Panc1 (cell line): Measurements from ENCODE around the gene CSNK2A1. TPM values are rescaled to one million over a fixed set of nuclear protein-coding genes. Genes with fewer than 3 reads are reported as not detected.

Source experiments
- ATAC-seq: fragments of 200-7000 bp; cut with Tn5 transposase; 2 replicates; pipeline ENCODE4 v1.9.1; 2020; ENCODE audit warnings: mild to moderate bottlenecking, moderate library complexity
- BruUV-seq: library from RNA; stranded (reverse); fragments of 400-500 nt; replicated peaks from 2 replicates; lab custom pipeline; 2021; lab: Mats Ljungman, UMichigan
- CTCF ChIA-PET: fragments of 300-600 bp; sonication (Branson Sonifier 250); formaldehyde crosslinking; loops from one replicate; lab custom pipeline; 2022; ENCODE audit warnings: antibody characterized with exemption; lab: Charles Lee
- POLR2A ChIA-PET: fragments of 300-600 bp; sonication (Branson Sonifier 250); formaldehyde crosslinking; loops from one replicate; lab custom pipeline; 2022; ENCODE audit warnings: antibody characterized with exemption; lab: Charles Lee
- DNase-seq: peaks from one replicate; pipeline ENCODE4 v3.0.0-alpha.2; 2010; ENCODE audit warnings: low read depth, low spot score
- H3K27ac ChIP-seq: 2 replicates; pipeline ENCODE4 v1.5.1; 2011; ENCODE audit warnings: mild to moderate bottlenecking, low read length, inconsistent platforms
- H3K27me3 ChIP-seq: fragments of 200-500 bp; sonication (Bioruptor generic); 2 replicates; pipeline ENCODE4 v1.6.0; 2014; ENCODE audit warnings: low read length, inconsistent platforms; ENCODE audit not compliant: control insufficient read depth, insufficient read depth
- H3K36me3 ChIP-seq: fragments of 200-500 bp; sonication (Bioruptor generic); 2 replicates; pipeline ENCODE4 v1.5.1; 2014; ENCODE audit warnings: inconsistent platforms, mild to moderate bottlenecking, low read length, moderate library complexity; ENCODE audit not compliant: control insufficient read depth, insufficient read depth
- H3K4me1 ChIP-seq: 2 replicates; pipeline ENCODE4 v1.5.1; 2011; ENCODE audit warnings: inconsistent platforms, mild to moderate bottlenecking, low read length, moderate library complexity; ENCODE audit not compliant: control insufficient read depth, insufficient read depth
- H3K4me3 ChIP-seq, 2 experiments: 2 replicates each; pipeline ENCODE4 v1.5.1; 2011 to 2012; ENCODE audit warnings: low read depth in 2 of 2, low read length in 2 of 2, mild to moderate bottlenecking in 2 of 2, inconsistent platforms in 1 of 2, moderate library complexity in 1 of 2
- H3K9me3 ChIP-seq: fragments of 200-500 bp; sonication (Bioruptor generic); 2 replicates; pipeline ENCODE4 v1.5.1; 2014; ENCODE audit warnings: low read depth, mild to moderate bottlenecking, inconsistent platforms, low read length, moderate library complexity; ENCODE audit not compliant: control insufficient read depth, insufficient read depth
- CTCF ChIP-seq: fragments of 450-650 bp; IDR thresholded peaks from 2 replicates; pipeline ENCODE4 v1.5.1; 2017; ENCODE audit warnings: mild to moderate bottlenecking
- POLR2AphosphoS5 ChIP-seq: IDR thresholded peaks from 2 replicates; pipeline ENCODE4 v1.6.1; 2012; ENCODE audit warnings: mild to moderate bottlenecking, low read depth, low read length, moderate library complexity
- SIN3A ChIP-seq: IDR thresholded peaks from 2 replicates; pipeline ENCODE4 v1.6.1; 2012; ENCODE audit warnings: low read depth, mild to moderate bottlenecking, low read length, moderate library complexity, borderline replicate concordance; ENCODE audit not compliant: insufficient read depth
- TCF7L2 ChIP-seq: IDR thresholded peaks from 2 replicates; pipeline ENCODE4 v1.6.1; 2011; ENCODE audit warnings: mild to moderate bottlenecking, low read depth, low read length, inconsistent platforms
- in situ Hi-C: cut with HindIII; loops from 2 replicates; pipeline ENCODE4 v1.10.0; 2016; ENCODE audit warnings: low sequenced_read_pairs, low pct_unique_long_range_greater_than_20kb
- intact Hi-C: fragments of 100-400 bp; cut with micrococcal nuclease; formaldehyde crosslinking; loops from one replicate; pipeline ENCODE4 v1.10.0; 2022; ENCODE audit not compliant: unreplicated experiment
- total RNA-seq: library from RNA; stranded (reverse); gene quantifications from one replicate; pipeline ENCODE4 v1.2.1, GENCODE V29; 2021; ENCODE audit not compliant: unreplicated experiment
- TF ChIP-seq, protein P1 (sequence below), 2 experiments: IDR thresholded peaks; 2 replicates each; pipeline ENCODE4 v1.6.1; 2011 to 2012; ENCODE audit warnings: low read depth in 2 of 2, control low read depth in 1 of 2, low read length in 1 of 2, mild to moderate bottlenecking in 1 of 2, moderate library complexity in 1 of 2; ENCODE audit not compliant: insufficient read depth in 1 of 2

The CSNK2A1 gene
- total RNA-seq, 1 experiment from 2014 or later: 191 TPM

GRCh38 chr20:434661-435419 lies 108.8 kb downstream of the CSNK2A1 start:
- intact Hi-C loops: loop anchor here (5.0 kb wide), 1 partner anchor 83 kb away; no protein-coding TSS in a partner anchor
- H3K27ac ChIP-seq: no peak overlapping the region
- H3K4me3 ChIP-seq: no peak overlapping the region
- H3K4me1 ChIP-seq: no peaks in the 10 kb centered on the region
- H3K27me3 ChIP-seq: no peaks in the 10 kb centered on the region
- no peak for DNase-seq
- in situ Hi-C loops: no loop called here
- no peaks in the 10 kb centered on the region for H3K9me3 ChIP-seq
- POLR2A ChIA-PET: no interaction called here
- BruUV-seq: no TSS peak
- CTCF ChIA-PET: no interaction called here
- no peak for TF ChIP-seq CTCF
- no peak for TF ChIP-seq TCF7L2
- no peak for TF ChIP-seq SIN3A
- TF ChIP-seq, protein P1, sequence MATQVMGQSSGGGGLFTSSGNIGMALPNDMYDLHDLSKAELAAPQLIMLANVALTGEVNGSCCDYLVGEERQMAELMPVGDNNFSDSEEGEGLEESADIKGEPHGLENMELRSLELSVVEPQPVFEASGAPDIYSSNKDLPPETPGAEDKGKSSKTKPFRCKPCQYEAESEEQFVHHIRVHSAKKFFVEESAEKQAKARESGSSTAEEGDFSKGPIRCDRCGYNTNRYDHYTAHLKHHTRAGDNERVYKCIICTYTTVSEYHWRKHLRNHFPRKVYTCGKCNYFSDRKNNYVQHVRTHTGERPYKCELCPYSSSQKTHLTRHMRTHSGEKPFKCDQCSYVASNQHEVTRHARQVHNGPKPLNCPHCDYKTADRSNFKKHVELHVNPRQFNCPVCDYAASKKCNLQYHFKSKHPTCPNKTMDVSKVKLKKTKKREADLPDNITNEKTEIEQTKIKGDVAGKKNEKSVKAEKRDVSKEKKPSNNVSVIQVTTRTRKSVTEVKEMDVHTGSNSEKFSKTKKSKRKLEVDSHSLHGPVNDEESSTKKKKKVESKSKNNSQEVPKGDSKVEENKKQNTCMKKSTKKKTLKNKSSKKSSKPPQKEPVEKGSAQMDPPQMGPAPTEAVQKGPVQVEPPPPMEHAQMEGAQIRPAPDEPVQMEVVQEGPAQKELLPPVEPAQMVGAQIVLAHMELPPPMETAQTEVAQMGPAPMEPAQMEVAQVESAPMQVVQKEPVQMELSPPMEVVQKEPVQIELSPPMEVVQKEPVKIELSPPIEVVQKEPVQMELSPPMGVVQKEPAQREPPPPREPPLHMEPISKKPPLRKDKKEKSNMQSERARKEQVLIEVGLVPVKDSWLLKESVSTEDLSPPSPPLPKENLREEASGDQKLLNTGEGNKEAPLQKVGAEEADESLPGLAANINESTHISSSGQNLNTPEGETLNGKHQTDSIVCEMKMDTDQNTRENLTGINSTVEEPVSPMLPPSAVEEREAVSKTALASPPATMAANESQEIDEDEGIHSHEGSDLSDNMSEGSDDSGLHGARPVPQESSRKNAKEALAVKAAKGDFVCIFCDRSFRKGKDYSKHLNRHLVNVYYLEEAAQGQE (IDR thresholded peaks at IDR 0.05; ENCODE audit: insufficient read depth in 1 of 2, low read depth in 2 of 2, low read length in 1 of 2): no peak
- TF ChIP-seq POLR2AphosphoS5: no peak
- ATAC-seq: no peak
- peaks cover 5% of the 10 kb centered on the region; the same call in 1 of the 2 replicates for H3K36me3 ChIP-seq

DNA sequence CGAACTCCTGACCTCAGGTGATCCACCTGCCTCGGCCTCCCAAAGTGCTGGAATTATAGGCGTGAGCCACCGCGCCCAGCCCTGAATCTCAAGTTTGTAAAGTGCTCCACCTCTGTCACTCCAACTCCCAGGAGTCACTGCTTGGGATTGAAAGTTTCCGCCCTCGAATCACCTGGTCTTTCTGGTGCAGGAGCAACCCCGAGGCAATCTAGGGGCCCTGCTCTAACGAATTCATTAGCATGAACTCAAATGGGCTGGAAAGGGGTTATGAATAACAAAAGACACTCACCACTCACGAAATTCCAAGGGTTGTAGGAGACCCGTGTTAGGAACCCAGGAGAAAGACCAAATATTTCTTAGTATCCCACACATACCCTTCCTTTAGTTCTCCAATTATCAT lies 109.4 kb downstream of the CSNK2A1 start:
- in situ Hi-C loops: no loop called here
- POLR2A ChIA-PET: no interaction called here
- H3K36me3 ChIP-seq: peaks cover 4% of the 10 kb centered on the region; the same call in 1 of the 2 replicates
- H3K27me3 ChIP-seq: no peaks in the 10 kb centered on the region
- no peak overlapping the region for H3K4me3 ChIP-seq
- BruUV-seq: no TSS peak
- no peak overlapping the region for H3K27ac ChIP-seq
- ATAC-seq: no peak
- H3K9me3 ChIP-seq: no peaks in the 10 kb centered on the region
- intact Hi-C loops: loop anchor here (5.0 kb wide), 1 partner anchor 82 kb away; no protein-coding TSS in a partner anchor
- DNase-seq: no peak
- TF ChIP-seq POLR2AphosphoS5: no peak
- no peak for TF ChIP-seq CTCF
- TF ChIP-seq, protein P1 (IDR thresholded peaks at IDR 0.05; ENCODE audit: insufficient read depth in 1 of 2, low read depth in 2 of 2, low read length in 1 of 2): no peak
- TF ChIP-seq TCF7L2: no peak
- TF ChIP-seq SIN3A: no peak
- CTCF ChIA-PET: no interaction called here
- H3K4me1 ChIP-seq: no peaks in the 10 kb centered on the region
